ENCODE results near the gene PIP5KL1.
A peak's percentile ranks its signal among the peaks of the same experiment; 100 is the strongest.

Gene PIP5KL1

DNA sequence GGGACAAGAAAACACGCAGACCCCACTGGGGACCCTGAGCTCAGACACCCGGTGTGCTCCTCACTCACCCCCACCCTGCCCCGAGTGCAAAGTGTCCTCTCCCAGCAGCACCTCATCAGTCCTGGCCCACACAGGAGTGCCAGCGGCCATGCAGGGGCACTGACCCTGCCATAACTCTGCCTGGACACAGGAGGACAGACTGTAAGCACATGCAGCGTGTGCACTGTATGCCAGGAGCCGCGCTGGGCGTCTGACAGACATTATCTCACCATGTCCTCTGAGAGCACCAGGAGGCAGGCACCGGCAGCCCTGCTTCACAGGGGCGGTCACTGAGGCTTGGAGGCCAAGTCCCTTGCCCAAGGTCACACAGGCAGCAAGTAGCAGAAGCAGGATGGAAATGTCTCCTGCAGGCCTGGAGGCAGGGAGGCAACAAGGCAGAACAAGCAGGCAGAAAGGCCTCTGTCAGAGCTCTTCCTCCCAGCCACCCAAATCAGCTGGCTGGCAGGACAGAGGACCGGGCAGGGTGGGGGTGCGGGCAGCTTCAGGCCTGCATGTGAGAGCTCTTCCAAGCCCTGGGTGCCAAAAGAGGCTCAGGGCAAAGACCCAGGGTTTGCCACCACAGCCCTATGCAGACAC lies 41.8 kb upstream of the PIP5KL1 start (continued):
- TF ChIP-seq, protein P1, sequence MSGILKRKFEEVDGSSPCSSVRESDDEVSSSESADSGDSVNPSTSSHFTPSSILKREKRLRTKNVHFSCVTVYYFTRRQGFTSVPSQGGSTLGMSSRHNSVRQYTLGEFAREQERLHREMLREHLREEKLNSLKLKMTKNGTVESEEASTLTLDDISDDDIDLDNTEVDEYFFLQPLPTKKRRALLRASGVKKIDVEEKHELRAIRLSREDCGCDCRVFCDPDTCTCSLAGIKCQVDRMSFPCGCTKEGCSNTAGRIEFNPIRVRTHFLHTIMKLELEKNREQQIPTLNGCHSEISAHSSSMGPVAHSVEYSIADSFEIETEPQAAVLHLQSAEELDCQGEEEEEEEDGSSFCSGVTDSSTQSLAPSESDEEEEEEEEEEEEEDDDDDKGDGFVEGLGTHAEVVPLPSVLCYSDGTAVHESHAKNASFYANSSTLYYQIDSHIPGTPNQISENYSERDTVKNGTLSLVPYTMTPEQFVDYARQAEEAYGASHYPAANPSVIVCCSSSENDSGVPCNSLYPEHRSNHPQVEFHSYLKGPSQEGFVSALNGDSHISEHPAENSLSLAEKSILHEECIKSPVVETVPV (CRISPR knock-in tag; IDR thresholded peaks at IDR 0.05) = no peak
- TF ChIP-seq ZNF565 (CRISPR knock-in tag; conservative IDR thresholded peaks at IDR 0.05; ENCODE audit: low read depth) (no peak), POU6F1 (CRISPR knock-in tag; IDR thresholded peaks at IDR 0.05; ENCODE audit: borderline replicate concordance, low read depth) (no peak)

GRCh38 chr9:127971357-127972235 lies 41.0 kb upstream of the PIP5KL1 start:
- no peak for ATAC-seq
- TF ChIP-seq, protein P2, sequence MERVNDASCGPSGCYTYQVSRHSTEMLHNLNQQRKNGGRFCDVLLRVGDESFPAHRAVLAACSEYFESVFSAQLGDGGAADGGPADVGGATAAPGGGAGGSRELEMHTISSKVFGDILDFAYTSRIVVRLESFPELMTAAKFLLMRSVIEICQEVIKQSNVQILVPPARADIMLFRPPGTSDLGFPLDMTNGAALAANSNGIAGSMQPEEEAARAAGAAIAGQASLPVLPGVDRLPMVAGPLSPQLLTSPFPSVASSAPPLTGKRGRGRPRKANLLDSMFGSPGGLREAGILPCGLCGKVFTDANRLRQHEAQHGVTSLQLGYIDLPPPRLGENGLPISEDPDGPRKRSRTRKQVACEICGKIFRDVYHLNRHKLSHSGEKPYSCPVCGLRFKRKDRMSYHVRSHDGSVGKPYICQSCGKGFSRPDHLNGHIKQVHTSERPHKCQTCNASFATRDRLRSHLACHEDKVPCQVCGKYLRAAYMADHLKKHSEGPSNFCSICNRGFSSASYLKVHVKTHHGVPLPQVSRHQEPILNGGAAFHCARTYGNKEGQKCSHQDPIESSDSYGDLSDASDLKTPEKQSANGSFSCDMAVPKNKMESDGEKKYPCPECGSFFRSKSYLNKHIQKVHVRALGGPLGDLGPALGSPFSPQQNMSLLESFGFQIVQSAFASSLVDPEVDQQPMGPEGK (CRISPR knock-in tag; IDR thresholded peaks at IDR 0.05; ENCODE audit: borderline replicate concordance) = no peak
- TF ChIP-seq GLIS3 (CRISPR knock-in tag; IDR thresholded peaks at IDR 0.05) = no peak
- no peak for TF ChIP-seq ZNF8 (CRISPR knock-in tag; IDR thresholded peaks at IDR 0.05)
- no peak for TF ChIP-seq POU6F1 (CRISPR knock-in tag; IDR thresholded peaks at IDR 0.05; ENCODE audit: borderline replicate concordance, low read depth)

DNA sequence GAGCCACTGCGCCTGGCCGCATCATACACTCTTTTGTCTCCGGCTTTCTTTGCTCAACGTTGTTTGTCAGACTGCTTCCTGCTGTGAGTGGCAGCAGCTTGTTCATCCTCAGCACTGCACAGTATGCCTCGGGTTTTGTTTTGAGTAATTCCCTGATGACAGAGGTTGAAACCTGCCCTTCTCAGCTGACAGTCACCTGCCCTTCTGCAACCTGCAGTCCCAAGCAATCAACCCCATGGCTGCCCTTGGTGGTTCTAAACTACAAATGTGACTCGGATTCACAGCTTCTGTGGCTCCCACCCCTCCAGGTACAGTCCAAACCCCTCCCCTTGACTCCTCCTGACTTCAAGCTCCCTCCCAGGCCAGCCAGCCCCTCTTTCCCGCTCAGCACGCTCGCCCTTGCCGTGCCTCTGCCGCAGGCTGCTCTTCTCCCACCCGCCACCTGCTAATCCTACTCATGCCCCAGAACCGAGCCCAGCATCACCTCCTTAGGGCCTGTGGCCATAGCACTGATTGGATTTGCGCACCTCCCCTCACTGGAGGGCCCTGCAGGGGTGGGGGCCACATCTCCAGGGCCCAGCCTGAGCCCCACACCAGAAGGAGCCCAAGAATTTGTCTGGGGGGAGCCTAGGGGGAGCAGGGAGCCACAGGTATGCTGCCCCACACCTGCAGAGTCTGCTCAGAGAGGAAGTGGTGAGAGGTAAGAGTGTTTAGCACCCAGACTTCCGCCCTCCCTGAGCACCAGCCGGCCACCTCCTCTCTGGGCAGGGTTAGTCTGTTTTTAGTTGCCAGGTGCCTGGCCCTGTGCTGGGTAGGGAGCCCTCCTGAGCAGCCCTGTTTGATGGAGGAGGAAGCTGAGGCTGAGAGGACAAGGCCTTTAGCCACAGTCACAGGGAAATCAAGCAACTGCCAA lies 40.1 kb upstream of the PIP5KL1 start:
- ATAC-seq = no peak
- TF ChIP-seq TCF4 (CRISPR knock-in tag; IDR thresholded peaks at IDR 0.05; ENCODE audit: borderline replicate concordance) = no peak

DNA sequence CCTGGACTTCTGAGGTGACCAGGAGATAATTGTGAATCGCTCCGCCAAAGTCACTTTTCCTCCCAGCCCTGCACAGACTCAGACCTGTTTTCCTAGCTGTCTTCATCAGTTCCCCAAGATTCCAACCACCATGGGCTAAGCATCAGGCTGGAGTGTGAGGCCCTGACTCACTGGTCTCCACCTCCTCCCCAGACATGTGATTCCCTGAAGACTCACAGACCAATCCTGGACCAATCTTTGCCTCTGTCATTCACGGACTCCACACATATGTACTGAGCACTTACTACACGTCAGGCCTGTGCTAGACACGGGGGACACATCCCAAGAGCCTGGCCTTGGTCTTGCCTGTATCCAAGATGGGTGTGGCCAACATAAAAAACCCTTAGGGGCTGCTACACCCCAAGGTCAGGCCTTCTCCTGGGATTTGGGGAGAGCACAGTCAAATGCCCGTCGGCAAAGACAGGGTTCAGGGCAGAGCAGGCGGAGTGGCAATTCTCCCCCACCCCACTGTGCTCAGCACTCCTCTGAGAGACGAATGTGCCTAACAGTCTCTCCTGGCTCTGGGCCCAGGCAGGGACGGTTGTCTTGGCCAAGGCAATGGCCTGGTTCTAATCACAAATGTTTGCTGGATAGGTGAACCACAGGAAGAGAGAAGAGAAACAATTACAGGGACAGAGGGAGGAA lies 38.3 kb upstream of the PIP5KL1 start:
- peak; percentile 76 for ATAC-seq
- TF ChIP-seq, protein P3, sequence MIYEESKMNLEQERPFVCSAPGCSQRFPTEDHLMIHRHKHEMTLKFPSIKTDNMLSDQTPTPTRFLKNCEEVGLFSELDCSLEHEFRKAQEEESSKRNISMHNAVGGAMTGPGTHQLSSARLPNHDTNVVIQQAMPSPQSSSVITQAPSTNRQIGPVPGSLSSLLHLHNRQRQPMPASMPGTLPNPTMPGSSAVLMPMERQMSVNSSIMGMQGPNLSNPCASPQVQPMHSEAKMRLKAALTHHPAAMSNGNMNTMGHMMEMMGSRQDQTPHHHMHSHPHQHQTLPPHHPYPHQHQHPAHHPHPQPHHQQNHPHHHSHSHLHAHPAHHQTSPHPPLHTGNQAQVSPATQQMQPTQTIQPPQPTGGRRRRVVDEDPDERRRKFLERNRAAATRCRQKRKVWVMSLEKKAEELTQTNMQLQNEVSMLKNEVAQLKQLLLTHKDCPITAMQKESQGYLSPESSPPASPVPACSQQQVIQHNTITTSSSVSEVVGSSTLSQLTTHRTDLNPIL (CRISPR knock-in tag; IDR thresholded peaks at IDR 0.05; ENCODE audit: low read depth) = no peak
- TF ChIP-seq ISL1 (CRISPR knock-in tag; IDR thresholded peaks at IDR 0.05) (no peak), CSDC2 (CRISPR knock-in tag; IDR thresholded peaks at IDR 0.05) (no peak), ZC3H10 (CRISPR knock-in tag; IDR thresholded peaks at IDR 0.05) (no peak), BACH2 (CRISPR knock-in tag; IDR thresholded peaks at IDR 0.05; ENCODE audit: borderline replicate concordance) (no peak), GLIS3 (CRISPR knock-in tag; IDR thresholded peaks at IDR 0.05) (no peak), SNAI2 (CRISPR knock-in tag; IDR thresholded peaks at IDR 0.05) (no peak), POU6F1 (CRISPR knock-in tag; IDR thresholded peaks at IDR 0.05; ENCODE audit: borderline replicate concordance, low read depth) (no peak), ZNF70 (CRISPR knock-in tag; IDR thresholded peaks at IDR 0.05) (no peak), ARNTL (CRISPR knock-in tag; IDR thresholded peaks at IDR 0.05; ENCODE audit: borderline replicate concordance, low read depth) (no peak), ZFP3 (CRISPR knock-in tag; IDR thresholded peaks at IDR 0.05) (no peak)
- TF ChIP-seq, protein P4, sequence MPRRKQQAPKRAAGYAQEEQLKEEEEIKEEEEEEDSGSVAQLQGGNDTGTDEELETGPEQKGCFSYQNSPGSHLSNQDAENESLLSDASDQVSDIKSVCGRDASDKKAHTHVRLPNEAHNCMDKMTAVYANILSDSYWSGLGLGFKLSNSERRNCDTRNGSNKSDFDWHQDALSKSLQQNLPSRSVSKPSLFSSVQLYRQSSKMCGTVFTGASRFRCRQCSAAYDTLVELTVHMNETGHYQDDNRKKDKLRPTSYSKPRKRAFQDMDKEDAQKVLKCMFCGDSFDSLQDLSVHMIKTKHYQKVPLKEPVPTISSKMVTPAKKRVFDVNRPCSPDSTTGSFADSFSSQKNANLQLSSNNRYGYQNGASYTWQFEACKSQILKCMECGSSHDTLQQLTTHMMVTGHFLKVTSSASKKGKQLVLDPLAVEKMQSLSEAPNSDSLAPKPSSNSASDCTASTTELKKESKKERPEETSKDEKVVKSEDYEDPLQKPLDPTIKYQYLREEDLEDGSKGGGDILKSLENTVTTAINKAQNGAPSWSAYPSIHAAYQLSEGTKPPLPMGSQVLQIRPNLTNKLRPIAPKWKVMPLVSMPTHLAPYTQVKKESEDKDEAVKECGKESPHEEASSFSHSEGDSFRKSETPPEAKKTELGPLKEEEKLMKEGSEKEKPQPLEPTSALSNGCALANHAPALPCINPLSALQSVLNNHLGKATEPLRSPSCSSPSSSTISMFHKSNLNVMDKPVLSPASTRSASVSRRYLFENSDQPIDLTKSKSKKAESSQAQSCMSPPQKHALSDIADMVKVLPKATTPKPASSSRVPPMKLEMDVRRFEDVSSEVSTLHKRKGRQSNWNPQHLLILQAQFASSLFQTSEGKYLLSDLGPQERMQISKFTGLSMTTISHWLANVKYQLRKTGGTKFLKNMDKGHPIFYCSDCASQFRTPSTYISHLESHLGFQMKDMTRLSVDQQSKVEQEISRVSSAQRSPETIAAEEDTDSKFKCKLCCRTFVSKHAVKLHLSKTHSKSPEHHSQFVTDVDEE (CRISPR knock-in tag; IDR thresholded peaks at IDR 0.05) = no peak

Measured in SK-N-SH treated with all-trans-retinoic acid at 6 μM for 48 hours (cell line).